ENCODE measurements around the gene SHROOM2.

DNA sequence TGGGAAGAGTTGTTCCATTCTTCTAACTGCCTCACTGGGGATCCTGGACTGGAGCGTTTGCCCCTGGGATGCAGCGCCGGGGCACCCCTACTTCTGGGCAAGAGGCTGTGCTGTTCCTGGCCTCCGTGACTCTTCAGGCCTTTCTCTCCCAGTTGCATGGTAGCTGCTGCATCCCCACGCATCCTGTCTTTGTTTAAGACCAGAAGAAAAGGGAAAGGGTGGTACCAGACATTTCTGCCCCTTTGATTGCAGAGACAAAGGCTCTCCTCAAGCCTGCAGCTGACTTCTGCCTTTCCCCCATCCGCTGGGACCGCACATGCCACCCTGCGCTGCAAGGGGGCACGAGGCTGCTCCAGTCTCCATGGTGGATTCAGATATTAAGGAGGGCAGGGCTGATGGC lies 70.4 kb downstream of the SHROOM2 start:
- TF ChIP-seq CTCF (IDR thresholded peaks at IDR 0.05; ENCODE audit: insufficient read depth, low read length) (no peak), REST (IDR thresholded peaks at IDR 0.05; ENCODE audit: insufficient replicate concordance, low read depth) (no peak)

Measured in HL-60 (cell line).